A549 (cell line): ENCODE data around the gene DEFB118.

Source experiments
- EHMT2 ChIP-seq: fragments of 200-600 bp; sonication (generic); IDR thresholded peaks from 2 replicates; pipeline ENCODE4 v1.6.1; 2016; ENCODE audit warnings: antibody characterized with exemption, low read depth, mild to moderate bottlenecking, moderate library complexity
- MAX ChIP-seq: IDR thresholded peaks from 2 replicates; pipeline ENCODE4 v1.6.1; 2012
- POLR2A ChIP-seq: IDR thresholded peaks from 2 replicates; pipeline ENCODE4 v1.6.1; 2012; ENCODE audit warnings: mild to moderate bottlenecking, low read length

GRCh38 chr20:31322504-31322903 is 45.9 kb upstream of the DEFB118 start:
- TF ChIP-seq POLR2A (no peak), MAX (no peak), EHMT2 (no peak)
